Measurements from ENCODE around the gene GAB1.
A peak's percentile ranks its signal among the peaks of the same experiment; 100 is the strongest.

The GAB1 gene

GRCh38 chr4:143424276-143424675 is 87.6 kb downstream of the GAB1 start:
- DNase-seq: peak; percentile 44

- no peak for DNase-seq
Observed at GRCh38 chr4:143431526-143432257, 95.0 kb downstream of the GAB1 start.

GRCh38 chr4:143432258-143432591 is 95.5 kb downstream of the GAB1 start:
- no peak for DNase-seq

GRCh38 chr4:143433231-143433630 is 96.6 kb downstream of the GAB1 start:
- no peak for DNase-seq

- DNase-seq: no peak
Observed at GRCh38 chr4:143435955-143436354, 99.3 kb downstream of the GAB1 start.

- DNase-seq: no peak
Observed at GRCh38 chr4:143437476-143437875, 100.8 kb downstream of the GAB1 start.

- DNase-seq: no peak
Observed at GRCh38 chr4:143437937-143438336, 101.3 kb downstream of the GAB1 start.

- no peak for DNase-seq
Observed at GRCh38 chr4:143438710-143439109, 102.0 kb downstream of the GAB1 start.

GRCh38 chr4:143441109-143441508 is 104.4 kb downstream of the GAB1 start:
- no peak for DNase-seq

GRCh38 chr4:143441678-143442077 is 105.0 kb downstream of the GAB1 start:
- DNase-seq: no peak

GRCh38 chr4:143443728-143444127 is 107.1 kb downstream of the GAB1 start:
- DNase-seq: no peak

GRCh38 chr4:143451186-143451585 is 114.5 kb downstream of the GAB1 start:
- DNase-seq: no peak

GRCh38 chr4:143455211-143455610 is 118.5 kb downstream of the GAB1 start:
- DNase-seq: no peak

GRCh38 chr4:143458966-143459365 is 122.3 kb downstream of the GAB1 start:
- DNase-seq: no peak

- no peak for DNase-seq
Observed at GRCh38 chr4:143473334-143474126, 136.9 kb downstream of the GAB1 start.

- no peak for DNase-seq
Observed at GRCh38 chr4:143477487-143477886, 140.8 kb downstream of the GAB1 start.

- no peak for DNase-seq
Observed at GRCh38 chr4:143481361-143481760, 144.7 kb downstream of the GAB1 start.

GRCh38 chr4:143482840-143483239 is 146.2 kb downstream of the GAB1 start:
- peak; percentile 38 for DNase-seq

GRCh38 chr4:143486314-143486713 is 149.6 kb downstream of the GAB1 start:
- peak; percentile 20 for DNase-seq

- no peak for DNase-seq
Observed at GRCh38 chr4:143488687-143489086, 152.0 kb downstream of the GAB1 start.

GRCh38 chr4:143489106-143489505 is 152.4 kb downstream of the GAB1 start:
- DNase-seq: peak; percentile 5

GRCh38 chr4:143498021-143498420 is 161.3 kb downstream of the GAB1 start:
- no peak for DNase-seq

- no peak for DNase-seq
Observed at GRCh38 chr4:143502231-143502630, 165.6 kb downstream of the GAB1 start.

GRCh38 chr4:143506031-143506430 is 169.4 kb downstream of the GAB1 start:
- no peak for DNase-seq

GRCh38 chr4:143511906-143512305 is 175.2 kb downstream of the GAB1 start:
- no peak for DNase-seq
